Small intestine (tissue), 16 donors: ENCODE measurements around the gene ACP5. TPM values are rescaled to one million over a fixed set of nuclear protein-coding genes. Genes with fewer than 3 reads are reported as not detected.
"Not testable (repeated sequence)": the region's sequence is repeated elsewhere in the genome, so short reads cannot be mapped to it uniquely, and the experiment has no call there.

Source experiments
- DNase-seq, 2 donors: peaks; one replicate each; pipeline versions ENCODE4 v3.0.0 to v3.0.0-alpha.2; 2013
- FAIRE-seq: peaks from 2 replicates; lab custom pipeline; 2012; peaks lifted over from hg19 to GRCh38; lab: Jason Lieb, UNC
- H3K27ac ChIP-seq, 3 donors: one replicate each; pipeline ENCODE4 v1.5.1; 2013; ENCODE audit warnings: low read length in 2 of 3, mild to moderate bottlenecking in 2 of 3, control low read depth in 1 of 3, inconsistent platforms in 1 of 3, low read depth in 1 of 3, moderate library complexity in 1 of 3
- H3K27me3 ChIP-seq, 3 donors: one replicate each; pipeline ENCODE4 v1.6.1; 2013; ENCODE audit warnings: low read length in 3 of 3, inconsistent platforms in 1 of 3; ENCODE audit not compliant: control insufficient read depth in 3 of 3, insufficient read depth in 3 of 3
- H3K36me3 ChIP-seq, 3 donors: one replicate each; pipeline ENCODE4 v1.6.1; 2013; ENCODE audit warnings: low read length in 3 of 3, inconsistent platforms in 1 of 3, low read depth in 1 of 3, mild to moderate bottlenecking in 1 of 3, moderate library complexity in 1 of 3; ENCODE audit not compliant: control insufficient read depth in 3 of 3, insufficient read depth in 2 of 3
- H3K4me1 ChIP-seq, 3 donors: one replicate each; pipeline ENCODE4 v1.6.1; 2013; ENCODE audit warnings: low read length in 2 of 3, inconsistent platforms in 1 of 3, low read depth in 1 of 3, mild to moderate bottlenecking in 1 of 3, moderate library complexity in 1 of 3; ENCODE audit not compliant: control insufficient read depth in 3 of 3, insufficient read depth in 2 of 3
- H3K4me3 ChIP-seq, 3 donors: one replicate each; pipeline ENCODE4 v1.5.1; 2013; ENCODE audit warnings: low read length in 3 of 3, control low read depth in 1 of 3, inconsistent platforms in 1 of 3, low read depth in 1 of 3, mild to moderate bottlenecking in 1 of 3, moderate library complexity in 1 of 3
- H3K9me3 ChIP-seq, 2 donors: one replicate each; pipeline ENCODE4 v1.6.1; 2013; ENCODE audit warnings: low read depth in 1 of 2, low read length in 1 of 2; ENCODE audit not compliant: control insufficient read depth in 2 of 2, insufficient read depth in 1 of 2
- WGBS, 3 donors: extraction: QIAGEN DNeasy Blood & Tissue Kit; methylation state at CpG; one replicate each; pipeline ENCODE4 v1.1.7; 2013; 5-methylcytosine and 5-hydroxymethylcytosine counted together
- long read RNA-seq, 10 donors: transcript quantifications; one replicate each; lab custom pipeline, GENCODE V29; 2026
- polyA plus RNA-seq, 4 donors: library from polyadenylated mRNA; stranded (reverse) in 3 of 4; unstranded in 1 of 4; fragments of 200-250 nt in 3 of 4; fragments of 120-200 nt in 1 of 4; gene quantifications; one replicate each; pipeline versions ENCODE4 v1.2.1 to v1.2.3, GENCODE V29; 2013
- donor health status: healthy with polysubstance abuse.
- donor health status: control.
- donor health status: control.
- donor health status: Bipolar disorder and iron deficiency.
- donor health status: healthy.

Gene ACP5
- polyA plus RNA-seq, result 100 to 1,000 TPM in 1 of 4 donors, 10 to 100 TPM in 3; 22.8 to 195 (median 33.3) TPM
- long read RNA-seq, donor 1, result 0 reads
- long read RNA-seq, donor 2, partial matches to known transcripts, result 0 of 8 reads
- long read RNA-seq, donor 2, other reads (novel, unspliced or antisense), result 0 of 8 reads
- long read RNA-seq, donor 3, partial matches to known transcripts, result 17 of 24 reads
- long read RNA-seq, donor 3, other reads (novel, unspliced or antisense), result 0 of 24 reads
- long read RNA-seq, donor 4, partial matches to known transcripts, result 0 of 1 reads
- long read RNA-seq, donor 4, other reads (novel, unspliced or antisense), result 0 of 1 reads
- long read RNA-seq, donor 5, transcript ACP5-201 (7 exons, 1,630 nt), result major isoform, 6 of 9 reads
- long read RNA-seq, donor 5, partial matches to known transcripts, result 0 of 9 reads
- long read RNA-seq, donor 5, other reads (novel, unspliced or antisense), result 0 of 9 reads
- long read RNA-seq, donor 6, transcript ACP5-202 (6 exons, 1,527 nt), result minor isoform, 9 of 51 reads
- long read RNA-seq, donor 6, transcript ACP5-201 (7 exons, 1,630 nt), result major isoform, 24 of 51 reads
- long read RNA-seq, donor 6, transcript ACP5-213 (5 exons, 1,381 nt), result minor isoform, 10 of 51 reads
- long read RNA-seq, donor 6, partial matches to known transcripts, result 6 of 51 reads
- long read RNA-seq, donor 6, other reads (novel, unspliced or antisense), result 0 of 51 reads
- long read RNA-seq, donor 7, result 0 reads
- long read RNA-seq, donor 8, partial matches to known transcripts, result 0 of 1 reads
- long read RNA-seq, donor 8, other reads (novel, unspliced or antisense), result 0 of 1 reads
- long read RNA-seq, donor 9, partial matches to known transcripts, result 0 of 5 reads
- long read RNA-seq, donor 9, other reads (novel, unspliced or antisense), result 0 of 5 reads
- long read RNA-seq, donor 10, transcript ACP5-202 (6 exons, 1,527 nt), result minor isoform, 10 of 27 reads
- long read RNA-seq, donor 10, transcript ACP5-201 (7 exons, 1,630 nt), result major isoform, 16 of 27 reads
- long read RNA-seq, donor 10, partial matches to known transcripts, result 0 of 27 reads
- long read RNA-seq, donor 10, other reads (novel, unspliced or antisense), result 0 of 27 reads

DNA sequence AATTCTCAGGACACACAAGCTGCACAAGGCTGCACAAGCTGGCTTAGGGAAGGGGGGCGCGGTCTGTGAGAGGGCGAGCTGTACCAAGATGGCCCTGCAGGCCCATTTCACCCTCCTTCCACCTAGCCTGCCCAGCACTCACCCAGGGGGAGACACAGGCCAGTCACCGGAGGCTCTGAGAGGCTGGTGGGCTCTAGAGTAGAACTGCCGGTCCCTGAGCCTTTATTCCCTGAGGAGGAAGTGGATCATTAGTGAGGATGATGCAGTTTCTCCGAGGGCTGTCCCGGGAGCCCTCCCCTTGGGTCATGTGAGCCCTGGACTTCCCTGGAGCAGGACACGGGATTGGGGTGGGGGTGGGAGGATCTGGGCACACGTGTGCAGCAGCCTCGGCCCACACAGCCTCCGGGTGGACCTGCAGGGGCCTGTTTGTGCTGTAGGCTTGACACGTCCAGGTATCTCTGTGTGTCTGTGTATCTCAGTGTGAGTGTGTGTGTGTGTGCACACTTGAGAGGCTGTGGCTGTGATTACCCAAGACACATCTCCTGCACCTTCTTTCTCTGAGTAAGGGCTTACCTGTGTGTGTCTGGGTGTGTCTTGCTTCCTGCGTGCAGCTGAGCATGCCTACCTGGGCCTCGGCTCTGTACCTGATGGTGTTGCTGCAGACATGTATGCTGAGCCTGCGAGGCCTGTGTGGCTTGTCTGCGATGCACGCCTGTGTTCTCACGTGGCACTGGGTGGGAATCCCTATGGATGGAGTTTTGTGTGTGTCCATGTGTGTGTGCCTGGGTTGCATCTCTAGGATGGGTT lies at the start of gene ACP5:
TSS of gene ACP5 (minus strand) at position 195 of the 807 bp plus-strand sequence. CDS start 328 bp downstream, outside the sequence.
- Histone ChIP-seq H3K9me3 (no peaks in the 10 kb centered on the region), H3K27me3 (no peaks in the 10 kb centered on the region), H3K36me3 (peaks cover 0 to 31% (median 0%) of the 10 kb centered on the region in 3 donors), H3K27ac (peak within 1 kb of the TSS; percentile 43 to 84 (median 81)), H3K4me3 (peak within 1 kb of the TSS; percentile 25 to 73 (median 73)), H3K4me1 (peaks cover 0 to 27% (median 0%) of the 10 kb centered on the region in 3 donors)
- FAIRE-seq, result no peak
- 59 to 67% (median 61%) methylated on average over 18 of the region's 18 CpGs for WGBS, 3 donors
- DNase-seq, result peak in 1 of 2 donors; percentile 58

DNA sequence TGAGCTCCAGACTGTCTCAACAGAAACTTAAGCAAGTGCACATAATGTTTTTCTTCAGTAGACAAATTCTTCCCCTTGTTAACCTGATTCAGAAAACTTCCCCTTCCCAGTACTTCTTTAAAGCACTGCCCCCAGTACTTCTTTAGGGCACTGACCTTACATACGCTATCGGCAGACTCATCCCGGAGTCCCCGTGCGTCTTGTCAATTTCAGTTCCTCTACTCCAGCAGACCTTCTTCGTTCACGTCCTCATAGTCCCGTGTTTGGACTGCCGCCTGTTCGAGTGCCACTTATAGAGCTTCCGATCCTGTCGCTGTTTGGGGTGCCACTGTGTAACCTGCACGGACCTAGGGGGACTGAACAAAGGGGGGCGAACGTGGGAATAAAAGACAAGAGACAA lies 48.8 kb upstream of the ACP5 start:
- DNase-seq, result no peak
- H3K27me3 ChIP-seq, result peaks cover 0 to 3% (median 0%) of the 10 kb centered on the region in 3 donors

DNA sequence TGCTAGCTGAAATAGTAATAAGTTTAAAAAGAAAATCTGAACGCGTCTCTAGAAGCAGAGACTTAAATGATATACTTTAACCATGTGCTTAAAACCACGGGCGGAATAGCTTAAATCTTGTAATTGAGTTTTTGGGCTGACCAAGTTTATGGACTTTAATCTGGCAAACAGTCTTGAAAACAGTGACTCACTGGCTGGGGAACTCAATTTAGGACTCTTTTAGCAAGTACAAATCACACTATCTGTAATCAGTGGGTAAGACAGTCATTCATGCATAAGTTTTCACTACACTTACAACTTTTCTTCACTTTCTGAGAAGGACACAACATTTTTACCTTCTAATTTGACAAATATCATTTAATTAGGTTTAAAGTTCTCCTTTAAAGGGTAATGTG lies 46.6 kb upstream of the ACP5 start:
- Histone ChIP-seq H3K4me1 (peaks cover 0 to 25% (median 0%) of the 10 kb centered on the region in 3 donors), H3K4me3 (no peak overlapping the region), H3K36me3 (peaks cover 0 to 17% (median 0%) of the 10 kb centered on the region in 3 donors), H3K27me3 (peaks cover 0 to 3% (median 0%) of the 10 kb centered on the region in 3 donors), H3K9me3 (no peaks in the 10 kb centered on the region), H3K27ac (peak overlapping the region in 1 of 3 donors; percentile 87)
- 8 to 38% (median 19%) methylated on average over 4 of the region's 4 CpGs for WGBS, 3 donors
- DNase-seq (peak; percentile 49 to 51), FAIRE-seq (no peak)

More for the DNA sequence above, 48.8 kb upstream of the ACP5 start:
- FAIRE-seq, result no peak
- H3K4me3 ChIP-seq, result no peak overlapping the region
- H3K4me1 ChIP-seq, result peaks cover 0 to 25% (median 0%) of the 10 kb centered on the region in 3 donors
- WGBS, 3 donors, result 81 to 93% (median 87%) methylated on average over 15 of the region's 15 CpGs
- no peaks in the 10 kb centered on the region for H3K9me3 ChIP-seq
- peaks cover 0 to 4% (median 0%) of the 10 kb centered on the region in 3 donors for H3K36me3 ChIP-seq
- H3K27ac ChIP-seq, result no peak overlapping the region

DNA sequence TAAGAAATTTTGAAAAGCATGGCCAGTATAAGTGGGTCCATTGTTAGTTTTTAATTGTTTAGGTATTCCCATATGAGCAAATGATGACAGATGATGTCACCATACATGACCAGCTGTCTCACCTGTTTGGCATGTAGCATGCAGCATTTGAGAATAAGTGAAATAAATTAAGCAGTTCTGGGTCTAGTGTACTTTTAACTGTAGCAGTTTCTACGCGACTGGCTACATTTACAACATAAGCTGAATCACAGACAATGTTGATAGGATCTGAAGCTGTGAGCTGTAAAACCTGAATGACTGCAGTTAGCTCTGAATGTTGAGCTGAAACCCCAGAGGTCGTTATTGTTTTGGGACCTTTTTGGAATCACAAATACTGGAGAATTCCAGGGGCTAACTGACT lies 45.0 kb upstream of the ACP5 start:
- FAIRE-seq, H3K27me3 ChIP-seq, H3K4me3 ChIP-seq: not testable (repeated sequence)
- Histone ChIP-seq H3K27ac (peak overlapping the region in 1 of 3 donors; percentile 65), H3K36me3 (peaks cover 6 to 18% (median 8%) of the 10 kb centered on the region in 3 donors), H3K4me1 (peaks cover 0 to 25% (median 0%) of the 10 kb centered on the region in 3 donors), H3K9me3 (peaks cover under 1 to 10% of the 10 kb centered on the region in 2 donors)
- DNase-seq, result peak; percentile 27 to 45
- WGBS, 3 donors, result 13 to 41% (median 26%) methylated on average over 3 of the region's 3 CpGs

DNA sequence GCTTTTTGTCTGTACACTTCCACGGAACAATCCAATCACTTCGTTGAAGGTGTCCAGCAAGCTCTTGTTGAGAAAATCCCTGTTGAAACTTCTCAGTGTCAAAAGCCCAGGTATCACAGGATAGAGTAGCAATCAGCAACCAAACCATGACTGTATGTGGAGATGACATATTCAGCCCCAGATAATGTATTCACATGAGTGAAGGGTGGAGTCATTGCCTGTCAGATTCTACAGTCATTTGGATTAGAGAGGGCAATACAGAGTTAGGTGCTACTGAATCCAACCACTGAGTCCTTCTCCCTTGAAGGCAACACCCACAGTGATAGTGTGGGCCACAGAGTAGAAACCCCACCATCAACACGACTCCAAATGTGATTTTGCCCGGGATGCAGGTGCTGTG lies 43.1 kb upstream of the ACP5 start:
- H3K4me1 ChIP-seq, result peaks cover 0 to 25% (median 0%) of the 10 kb centered on the region in 3 donors
- peaks cover 15 to 33% (median 20%) of the 10 kb centered on the region in 3 donors for H3K36me3 ChIP-seq
- DNase-seq (no peak), FAIRE-seq (no peak)
- peaks cover 4 to 25% of the 10 kb centered on the region in 2 donors for H3K9me3 ChIP-seq
- 68 to 84% (median 68%) methylated on average over 4 of the region's 4 CpGs for WGBS, 3 donors
- no peak overlapping the region for H3K4me3 ChIP-seq
- no peak overlapping the region for H3K27ac ChIP-seq
- peaks cover 0 to 3% (median 0%) of the 10 kb centered on the region in 3 donors for H3K27me3 ChIP-seq

DNA sequence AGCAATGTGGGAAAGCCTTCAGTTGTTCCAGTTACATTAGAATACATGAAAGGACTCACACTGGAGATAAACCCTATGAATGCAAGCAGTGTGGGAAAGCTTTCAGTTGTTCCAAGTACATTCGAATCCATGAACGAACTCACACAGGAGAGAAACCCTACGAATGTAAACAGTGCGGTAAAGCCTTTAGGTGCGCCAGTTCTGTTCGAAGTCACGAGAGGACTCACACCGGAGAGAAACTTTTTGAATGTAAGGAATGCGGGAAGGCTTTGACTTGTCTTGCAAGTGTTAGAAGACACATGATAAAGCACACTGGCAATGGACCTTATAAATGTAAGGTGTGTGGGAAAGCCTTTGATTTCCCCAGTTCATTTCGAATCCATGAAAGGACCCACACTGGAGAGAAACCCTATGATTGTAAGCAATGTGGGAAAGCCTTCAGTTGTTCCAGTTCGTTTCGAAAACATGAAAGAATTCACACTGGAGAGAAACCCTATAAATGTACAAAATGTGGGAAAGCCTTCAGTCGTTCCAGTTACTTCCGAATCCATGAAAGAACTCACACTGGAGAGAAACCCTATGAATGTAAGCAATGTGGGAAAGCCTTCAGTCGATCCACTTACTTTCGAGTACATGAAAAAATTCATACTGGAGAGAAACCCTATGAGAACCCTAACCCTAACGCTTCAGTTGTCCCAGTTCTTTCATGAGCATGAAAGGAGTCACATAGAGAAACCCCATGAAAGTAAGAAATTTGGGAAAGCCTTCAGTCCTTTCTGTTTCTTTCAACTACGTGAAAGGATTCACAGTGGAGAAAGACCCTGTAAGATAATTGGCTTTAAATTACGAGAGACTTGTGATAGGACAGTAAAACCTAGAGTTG lies 40.0 kb upstream of the ACP5 start:
- peaks cover 15 to 52% (median 24%) of the 10 kb centered on the region in 3 donors for H3K36me3 ChIP-seq
- no peaks in the 10 kb centered on the region for H3K27me3 ChIP-seq
- no peak overlapping the region for H3K4me3 ChIP-seq
- WGBS, 3 donors, result 97 to 99% (median 98%) methylated on average over 19 of the region's 19 CpGs
- DNase-seq (no peak), FAIRE-seq (no peak)
- H3K4me1 ChIP-seq, result peaks cover 0 to 7% (median 0%) of the 10 kb centered on the region in 3 donors
- H3K27ac ChIP-seq, result no peak overlapping the region
- peaks cover 4 to 32% of the 10 kb centered on the region in 2 donors for H3K9me3 ChIP-seq
